GM12875 (cell line): Measurements from ENCODE around the gene PBX3.

Experiments used
- H3K4me3 ChIP-seq: one replicate; pipeline ENCODE4 v1.5.1; 2011; ENCODE audit warnings: low read depth, low read length, control low read depth
- TF ChIP-seq, protein P1 (sequence below): IDR thresholded peaks from 2 replicates; pipeline ENCODE4 v1.5.1; 2011; ENCODE audit warnings: low read depth, mild to moderate bottlenecking, control low read depth, inconsistent platforms, low read length, moderate library complexity, borderline replicate concordance; ENCODE audit not compliant: insufficient read depth

PBX3 gene

DNA sequence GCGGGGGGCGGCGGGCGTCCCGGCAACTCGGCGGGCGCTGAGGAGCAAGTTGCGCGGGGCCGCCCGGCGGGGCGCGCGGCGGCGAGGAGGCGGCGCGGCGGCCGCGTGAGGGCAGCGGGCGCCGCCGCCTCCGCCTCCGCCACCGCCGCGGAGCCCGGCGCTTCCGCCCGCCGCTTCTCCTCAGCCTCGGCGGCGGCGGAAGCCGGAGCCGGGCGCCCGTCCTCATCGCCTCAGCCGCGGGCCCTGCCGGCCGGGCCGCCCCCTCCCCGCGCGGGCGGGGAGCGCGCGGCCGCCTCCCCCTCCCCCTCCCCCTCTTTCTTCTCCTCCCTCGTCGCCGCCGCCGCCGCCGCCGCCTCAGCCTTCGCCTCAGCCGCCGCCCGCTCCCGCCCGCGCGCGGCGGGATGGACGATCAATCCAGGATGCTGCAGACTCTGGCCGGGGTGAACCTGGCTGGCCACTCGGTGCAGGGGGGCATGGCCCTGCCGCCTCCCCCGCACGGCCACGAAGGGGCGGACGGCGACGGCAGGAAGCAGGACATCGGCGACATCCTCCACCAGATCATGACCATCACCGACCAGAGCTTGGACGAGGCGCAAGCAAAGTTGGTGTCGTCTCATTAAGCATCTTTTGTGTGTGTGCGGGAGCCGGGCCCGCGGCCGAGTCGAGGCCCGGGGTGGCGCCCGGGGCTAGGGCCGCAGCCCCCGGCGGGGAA is at the start of gene PBX3:
Gene PBX3 (plus strand): TSS at position 321 of the 712 bp plus-strand sequence.
- H3K4me3 ChIP-seq = peak within 1 kb of the TSS; percentile 74
- TF ChIP-seq, protein P1, sequence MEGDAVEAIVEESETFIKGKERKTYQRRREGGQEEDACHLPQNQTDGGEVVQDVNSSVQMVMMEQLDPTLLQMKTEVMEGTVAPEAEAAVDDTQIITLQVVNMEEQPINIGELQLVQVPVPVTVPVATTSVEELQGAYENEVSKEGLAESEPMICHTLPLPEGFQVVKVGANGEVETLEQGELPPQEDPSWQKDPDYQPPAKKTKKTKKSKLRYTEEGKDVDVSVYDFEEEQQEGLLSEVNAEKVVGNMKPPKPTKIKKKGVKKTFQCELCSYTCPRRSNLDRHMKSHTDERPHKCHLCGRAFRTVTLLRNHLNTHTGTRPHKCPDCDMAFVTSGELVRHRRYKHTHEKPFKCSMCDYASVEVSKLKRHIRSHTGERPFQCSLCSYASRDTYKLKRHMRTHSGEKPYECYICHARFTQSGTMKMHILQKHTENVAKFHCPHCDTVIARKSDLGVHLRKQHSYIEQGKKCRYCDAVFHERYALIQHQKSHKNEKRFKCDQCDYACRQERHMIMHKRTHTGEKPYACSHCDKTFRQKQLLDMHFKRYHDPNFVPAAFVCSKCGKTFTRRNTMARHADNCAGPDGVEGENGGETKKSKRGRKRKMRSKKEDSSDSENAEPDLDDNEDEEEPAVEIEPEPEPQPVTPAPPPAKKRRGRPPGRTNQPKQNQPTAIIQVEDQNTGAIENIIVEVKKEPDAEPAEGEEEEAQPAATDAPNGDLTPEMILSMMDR = no peak

DNA sequence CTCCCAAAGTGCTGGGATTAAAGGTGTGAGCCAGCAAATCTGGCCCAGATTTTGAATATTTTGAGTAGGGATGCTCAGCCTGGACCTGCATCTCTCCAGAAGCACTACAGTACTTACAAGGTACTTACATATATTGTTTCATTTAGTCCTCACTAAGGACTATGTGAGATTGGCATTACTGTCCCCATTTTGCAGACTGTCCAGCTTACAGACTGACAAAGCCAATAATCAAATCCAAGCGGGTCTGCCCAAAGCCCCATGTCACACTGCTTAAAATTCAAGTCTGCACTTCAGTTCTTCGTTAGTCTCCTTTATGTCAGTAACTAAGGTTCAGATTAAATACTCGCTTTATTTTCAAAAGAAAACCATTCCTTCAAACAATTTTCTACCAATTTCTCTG is 47.3 kb upstream of the PBX3 start:
- no peak overlapping the region for H3K4me3 ChIP-seq
- TF ChIP-seq, protein P1 = no peak

DNA sequence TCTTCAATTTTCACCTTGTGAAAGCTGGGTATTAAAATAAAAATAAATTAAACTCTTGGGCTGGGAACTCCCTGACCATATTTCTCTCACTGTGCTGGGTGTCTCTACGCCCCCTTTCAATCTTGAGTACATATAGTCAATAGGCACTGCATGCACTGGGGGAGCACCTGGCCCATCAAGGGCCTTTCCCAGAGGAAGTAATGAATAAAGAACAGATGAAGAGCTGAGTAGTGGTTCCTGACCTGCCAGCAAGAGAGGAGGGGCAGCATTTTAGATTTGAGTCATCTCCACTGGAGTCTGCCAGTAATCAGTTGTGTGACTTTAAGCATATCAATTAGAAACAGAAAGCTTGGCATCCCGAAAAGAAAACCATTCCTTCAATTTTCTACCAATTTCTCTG is 46.4 kb upstream of the PBX3 start:
- TF ChIP-seq, protein P1 = no peak
- H3K4me3 ChIP-seq = no peak overlapping the region

DNA sequence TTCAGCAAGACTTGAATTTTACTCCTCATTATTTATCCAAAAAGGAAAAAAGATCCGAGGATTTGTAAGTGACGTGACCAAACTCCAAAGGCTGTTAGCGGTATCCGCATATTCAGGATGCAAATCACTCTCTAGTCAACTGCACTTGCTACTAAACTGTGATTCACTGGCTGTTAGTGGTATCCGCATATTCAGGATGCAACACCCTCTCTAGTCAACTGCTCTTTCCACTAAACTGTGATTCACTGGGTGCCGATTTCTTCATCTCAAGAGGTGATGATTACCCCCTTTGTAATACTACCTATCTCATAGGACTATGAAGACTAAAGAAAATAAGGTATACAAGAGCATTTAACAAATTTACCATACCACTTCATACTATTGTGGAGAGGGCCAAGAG is 45.8 kb upstream of the PBX3 start:
- H3K4me3 ChIP-seq = no peak overlapping the region
- TF ChIP-seq, protein P1 = no peak

DNA sequence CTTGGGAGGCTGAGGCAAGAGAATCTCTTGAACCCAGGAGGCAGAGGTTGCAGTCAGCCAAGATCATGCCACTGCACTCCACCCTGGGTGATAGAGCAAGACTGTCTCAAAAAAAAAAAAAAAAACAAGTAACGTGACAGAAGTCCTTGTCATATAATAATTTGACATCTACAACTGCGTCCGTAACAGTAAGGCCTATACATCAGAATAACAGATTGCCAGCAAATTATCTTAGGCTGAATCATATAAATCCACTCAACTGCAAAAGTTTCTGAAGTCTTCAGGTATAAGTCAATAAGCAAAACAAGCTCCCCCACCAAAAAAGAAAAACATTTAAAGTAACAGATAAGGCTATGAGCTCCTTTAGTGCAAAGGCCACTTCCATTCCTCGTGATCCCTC is 43.5 kb upstream of the PBX3 start:
- TF ChIP-seq, protein P1 = no peak
- H3K4me3 ChIP-seq = no peak overlapping the region

DNA sequence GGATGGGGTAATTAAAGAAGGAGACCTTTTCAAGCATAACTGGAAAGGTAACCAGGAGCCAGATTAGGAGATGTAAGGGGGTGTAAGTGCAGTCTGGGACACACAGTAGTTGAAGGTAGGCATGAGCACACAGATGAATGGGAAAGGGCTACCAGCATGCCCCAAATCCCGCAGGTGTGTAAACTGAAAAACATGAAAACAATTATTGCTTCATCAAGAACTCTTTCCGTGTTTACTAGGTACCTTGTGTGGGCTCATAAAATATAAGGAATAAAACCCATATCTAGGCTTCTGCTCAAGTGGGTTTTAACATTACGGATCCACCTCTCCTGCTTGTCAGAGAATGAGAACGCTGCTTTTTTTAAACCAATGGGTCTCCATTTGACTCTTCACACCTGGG is 41.3 kb upstream of the PBX3 start:
- H3K4me3 ChIP-seq = peak overlapping the region; percentile 98
- TF ChIP-seq, protein P1 = no peak
